A549 (cell line): ENCODE results near the gene UNC13B. TPM values are rescaled to one million over a fixed set of nuclear protein-coding genes. Genes with fewer than 3 reads are reported as not detected.

Experiments used
- ATAC-seq, 2 experiments: fragments of 200-7000 bp in 1 of 2; fragments of >200 bp in 1 of 2; cut with Nextera tagmentation in 1 of 2; cut with Tn5 transposase in 1 of 2; 3 replicates each; pipeline versions ENCODE4 v1.8.0 to v1.9.1; 2018 to 2020; ENCODE audit warnings: mild to moderate bottlenecking in 1 of 2, moderate library complexity in 1 of 2
- CTCF ChIA-PET: fragments of 300-600 bp; sonication (Branson Sonifier 250); formaldehyde crosslinking; extraction: SDS; loops from one replicate; lab custom pipeline; 2021; ENCODE audit warnings: antibody characterized with exemption, inconsistent platforms; lab: Yijun Ruan, JAX
- POLR2A ChIA-PET: fragments of 350-600 bp; formaldehyde crosslinking; extraction: SDS; loops from one replicate; lab custom pipeline; 2021; ENCODE audit warnings: antibody characterized with exemption, inconsistent platforms; lab: Yijun Ruan, JAX
- DNase-seq, 2 experiments: peaks; one replicate each; pipeline versions ENCODE4 v3.0.0 to v3.0.0-alpha.2; 2011 to 2016; ENCODE audit warnings: low read depth in 1 of 2, low spot score in 1 of 2
- FAIRE-seq: peaks from 2 replicates; lab custom pipeline; 2011; peaks lifted over from hg19 to GRCh38; lab: Jason Lieb, UNC
- H3K27ac ChIP-seq, 2 experiments: fragments of >200 bp; sonication (Bioruptor Twin); formaldehyde crosslinking; 3 replicates each; pipeline ENCODE4 v1.5.1; 2016 to 2017
- H3K4me1 ChIP-seq: fragments of >200 bp; sonication (Bioruptor Twin); formaldehyde crosslinking; 3 replicates; pipeline ENCODE4 v1.6.1; 2016
- H3K4me2 ChIP-seq: fragments of >200 bp; sonication (Bioruptor Twin); formaldehyde crosslinking; 3 replicates; pipeline ENCODE4 v1.6.1; 2016
- H3K4me3 ChIP-seq: fragments of >200 bp; sonication (Bioruptor Twin); formaldehyde crosslinking; 3 replicates; pipeline ENCODE4 v1.5.1; 2016
- H3K9me3 ChIP-seq: fragments of >200 bp; sonication (Bioruptor Twin); formaldehyde crosslinking; 3 replicates; pipeline ENCODE4 v1.6.1; 2016
- CEBPB ChIP-seq, 2 experiments: fragments of >200 bp in 1 of 2; sonication (Bioruptor Twin) in 1 of 2; formaldehyde crosslinking in 1 of 2; IDR thresholded peaks; 2 replicates each; pipeline ENCODE4 v1.6.1; 2012 to 2016
- ESRRA ChIP-seq: fragments of 150-350 bp; IDR thresholded peaks from 2 replicates; pipeline ENCODE4 v1.6.1; 2014; ENCODE audit warnings: mild to moderate bottlenecking, low read length, borderline replicate concordance
- FOSB ChIP-seq: fragments of 250-450 bp; sonication (Bioruptor Pico); IDR thresholded peaks from 2 replicates; pipeline ENCODE4 v1.5.0; 2020; ENCODE audit warnings: mild to moderate bottlenecking, moderate library complexity
- GATA3 ChIP-seq: IDR thresholded peaks from 2 replicates; pipeline ENCODE4 v1.6.1; 2012; ENCODE audit warnings: borderline replicate concordance
- HOXA7 ChIP-seq: fragments of 250-450 bp; sonication (Bioruptor Pico); IDR thresholded peaks from 2 replicates; pipeline ENCODE4 v1.5.0; 2020; ENCODE audit warnings: mild to moderate bottlenecking, moderate library complexity
- HOXB13 ChIP-seq: fragments of 250-450 bp; sonication (Bioruptor Pico); IDR thresholded peaks from 2 replicates; pipeline ENCODE4 v1.5.0; 2020; ENCODE audit warnings: low read depth, mild to moderate bottlenecking, moderate library complexity
- JUN ChIP-seq, 2 experiments: fragments of >200 bp; sonication (Bioruptor Twin); formaldehyde crosslinking; IDR thresholded peaks; 2 replicates in 1 of 2; 3 replicates in 1 of 2; pipeline ENCODE4 v1.6.1; 2016 to 2017
- MAFK ChIP-seq: fragments of 450-650 bp; IDR thresholded peaks from 2 replicates; pipeline ENCODE4 v1.6.1; 2014; ENCODE audit not compliant: partially characterized antibody
- MAZ ChIP-seq: fragments of 150-350 bp; IDR thresholded peaks from 2 replicates; pipeline ENCODE4 v1.6.1; 2014; ENCODE audit warnings: antibody characterized with exemption, low read depth, low read length, borderline replicate concordance
- POLR2A ChIP-seq: IDR thresholded peaks from 2 replicates; pipeline ENCODE4 v1.6.1; 2012; ENCODE audit warnings: mild to moderate bottlenecking, low read length
- TP53 ChIP-seq: fragments of 250-450 bp; sonication (Bioruptor Pico); IDR thresholded peaks from 2 replicates; pipeline ENCODE4 v1.5.0; 2021; ENCODE audit warnings: mild to moderate bottlenecking, moderate library complexity
- ZSCAN20 ChIP-seq: fragments of 250-450 bp; sonication (Bioruptor Pico); IDR thresholded peaks from 2 replicates; pipeline ENCODE4 v1.8.0; 2022; ENCODE audit warnings: mild to moderate bottlenecking, moderate library complexity
- WGBS: methylation state at CpG from one replicate; pipeline ENCODE4 v1.1.6; 2017; ENCODE audit errors: missing lambda C conversion rate; 5-methylcytosine and 5-hydroxymethylcytosine counted together
- polyA plus RNA-seq, 4 experiments: library from polyadenylated mRNA; depleted of rRNA in 3 of 4; stranded (reverse); fragments of >200 nt; fragmentation: RNase III in 1 of 4; extraction: RNeasy Plus Mini Kit Qiagen cat#74134 plus additional on column Dnase treatment in 1 of 4; gene quantifications; 2 replicates in 3 of 4; 3 replicates in 1 of 4; pipeline ENCODE4 v1.2.3, GENCODE V29; 2011 to 2017
- TF ChIP-seq, protein P1 (sequence below): fragments of >200 bp; sonication (Bioruptor Twin); formaldehyde crosslinking; IDR thresholded peaks from 3 replicates; pipeline ENCODE4 v1.5.1; 2016
- TF ChIP-seq, protein P2 (sequence below): fragments of 200-600 bp; sonication (generic); IDR thresholded peaks from 2 replicates; pipeline ENCODE4 v1.6.1; 2016; ENCODE audit warnings: antibody characterized with exemption, mild to moderate bottlenecking, moderate library complexity
- TF ChIP-seq, protein P3 (sequence below): fragments of >200 bp; sonication (Bioruptor Twin); formaldehyde crosslinking; IDR thresholded peaks from 3 replicates; pipeline ENCODE4 v1.6.1; 2016
- TF ChIP-seq, protein P4 (sequence below): IDR thresholded peaks from 2 replicates; pipeline ENCODE4 v1.6.1; 2012; ENCODE audit warnings: low read depth, borderline replicate concordance
- TF ChIP-seq, protein P5 (sequence below): IDR thresholded peaks from 2 replicates; pipeline ENCODE4 v1.6.1; 2012
- TF ChIP-seq, protein P6 (sequence below): IDR thresholded peaks from 2 replicates; pipeline ENCODE4 v1.6.1; 2012

Gene UNC13B
- polyA plus RNA-seq, 2 of the 4 experiments (the other 2 are of a cell fraction) = 9.9 to 17.8 TPM

DNA sequence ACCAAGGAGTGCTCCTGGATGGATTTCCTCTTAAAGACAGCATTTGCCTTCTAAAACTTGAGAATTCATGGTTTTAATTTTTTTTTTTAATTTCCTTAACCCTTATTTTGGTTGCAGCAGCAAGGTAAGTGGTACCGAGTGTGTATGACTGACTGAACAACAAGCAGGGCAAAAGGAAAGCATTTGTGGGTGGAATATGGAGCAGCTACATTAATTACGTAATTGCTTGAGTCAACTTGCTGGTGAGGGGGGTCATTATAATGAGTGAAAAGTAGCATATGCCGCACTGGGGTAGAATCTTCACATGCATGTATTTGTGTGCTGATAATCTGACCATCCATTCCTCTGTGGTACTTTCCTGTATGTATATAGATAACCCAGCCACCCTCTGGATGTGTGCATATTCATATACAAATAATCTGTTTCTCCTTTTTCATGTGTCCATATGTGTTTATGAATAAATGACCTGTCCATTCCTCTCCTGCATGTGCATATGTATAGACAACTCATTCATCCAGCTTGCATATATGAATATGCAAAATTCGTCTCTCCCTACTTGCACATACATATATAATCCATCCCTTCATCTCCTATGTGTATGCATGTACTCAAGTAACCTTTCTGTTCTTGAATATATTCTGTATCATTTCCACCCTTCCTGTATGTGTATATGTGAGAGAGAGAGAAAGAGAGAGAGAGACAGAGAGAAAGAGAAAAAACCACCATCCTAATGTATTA is 180.6 kb downstream of the UNC13B start:
- no peaks in the 10 kb centered on the region for H3K4me1 ChIP-seq
- ChIA-PET POLR2A (no interaction called here), CTCF (no interaction called here)
- H3K4me2 ChIP-seq = no peak overlapping the region
- FAIRE-seq (no peak), DNase-seq (no peak), ATAC-seq (no peak)
- TF ChIP-seq POLR2A = no peak
- TF ChIP-seq, protein P1, sequence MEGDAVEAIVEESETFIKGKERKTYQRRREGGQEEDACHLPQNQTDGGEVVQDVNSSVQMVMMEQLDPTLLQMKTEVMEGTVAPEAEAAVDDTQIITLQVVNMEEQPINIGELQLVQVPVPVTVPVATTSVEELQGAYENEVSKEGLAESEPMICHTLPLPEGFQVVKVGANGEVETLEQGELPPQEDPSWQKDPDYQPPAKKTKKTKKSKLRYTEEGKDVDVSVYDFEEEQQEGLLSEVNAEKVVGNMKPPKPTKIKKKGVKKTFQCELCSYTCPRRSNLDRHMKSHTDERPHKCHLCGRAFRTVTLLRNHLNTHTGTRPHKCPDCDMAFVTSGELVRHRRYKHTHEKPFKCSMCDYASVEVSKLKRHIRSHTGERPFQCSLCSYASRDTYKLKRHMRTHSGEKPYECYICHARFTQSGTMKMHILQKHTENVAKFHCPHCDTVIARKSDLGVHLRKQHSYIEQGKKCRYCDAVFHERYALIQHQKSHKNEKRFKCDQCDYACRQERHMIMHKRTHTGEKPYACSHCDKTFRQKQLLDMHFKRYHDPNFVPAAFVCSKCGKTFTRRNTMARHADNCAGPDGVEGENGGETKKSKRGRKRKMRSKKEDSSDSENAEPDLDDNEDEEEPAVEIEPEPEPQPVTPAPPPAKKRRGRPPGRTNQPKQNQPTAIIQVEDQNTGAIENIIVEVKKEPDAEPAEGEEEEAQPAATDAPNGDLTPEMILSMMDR = no peak
- TF ChIP-seq FOSB (CRISPR knock-in tag) = no peak
- TF ChIP-seq, protein P2, sequence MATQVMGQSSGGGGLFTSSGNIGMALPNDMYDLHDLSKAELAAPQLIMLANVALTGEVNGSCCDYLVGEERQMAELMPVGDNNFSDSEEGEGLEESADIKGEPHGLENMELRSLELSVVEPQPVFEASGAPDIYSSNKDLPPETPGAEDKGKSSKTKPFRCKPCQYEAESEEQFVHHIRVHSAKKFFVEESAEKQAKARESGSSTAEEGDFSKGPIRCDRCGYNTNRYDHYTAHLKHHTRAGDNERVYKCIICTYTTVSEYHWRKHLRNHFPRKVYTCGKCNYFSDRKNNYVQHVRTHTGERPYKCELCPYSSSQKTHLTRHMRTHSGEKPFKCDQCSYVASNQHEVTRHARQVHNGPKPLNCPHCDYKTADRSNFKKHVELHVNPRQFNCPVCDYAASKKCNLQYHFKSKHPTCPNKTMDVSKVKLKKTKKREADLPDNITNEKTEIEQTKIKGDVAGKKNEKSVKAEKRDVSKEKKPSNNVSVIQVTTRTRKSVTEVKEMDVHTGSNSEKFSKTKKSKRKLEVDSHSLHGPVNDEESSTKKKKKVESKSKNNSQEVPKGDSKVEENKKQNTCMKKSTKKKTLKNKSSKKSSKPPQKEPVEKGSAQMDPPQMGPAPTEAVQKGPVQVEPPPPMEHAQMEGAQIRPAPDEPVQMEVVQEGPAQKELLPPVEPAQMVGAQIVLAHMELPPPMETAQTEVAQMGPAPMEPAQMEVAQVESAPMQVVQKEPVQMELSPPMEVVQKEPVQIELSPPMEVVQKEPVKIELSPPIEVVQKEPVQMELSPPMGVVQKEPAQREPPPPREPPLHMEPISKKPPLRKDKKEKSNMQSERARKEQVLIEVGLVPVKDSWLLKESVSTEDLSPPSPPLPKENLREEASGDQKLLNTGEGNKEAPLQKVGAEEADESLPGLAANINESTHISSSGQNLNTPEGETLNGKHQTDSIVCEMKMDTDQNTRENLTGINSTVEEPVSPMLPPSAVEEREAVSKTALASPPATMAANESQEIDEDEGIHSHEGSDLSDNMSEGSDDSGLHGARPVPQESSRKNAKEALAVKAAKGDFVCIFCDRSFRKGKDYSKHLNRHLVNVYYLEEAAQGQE = no peak
- no peak for TF ChIP-seq TP53 (CRISPR knock-in tag)
- TF ChIP-seq, protein P3, sequence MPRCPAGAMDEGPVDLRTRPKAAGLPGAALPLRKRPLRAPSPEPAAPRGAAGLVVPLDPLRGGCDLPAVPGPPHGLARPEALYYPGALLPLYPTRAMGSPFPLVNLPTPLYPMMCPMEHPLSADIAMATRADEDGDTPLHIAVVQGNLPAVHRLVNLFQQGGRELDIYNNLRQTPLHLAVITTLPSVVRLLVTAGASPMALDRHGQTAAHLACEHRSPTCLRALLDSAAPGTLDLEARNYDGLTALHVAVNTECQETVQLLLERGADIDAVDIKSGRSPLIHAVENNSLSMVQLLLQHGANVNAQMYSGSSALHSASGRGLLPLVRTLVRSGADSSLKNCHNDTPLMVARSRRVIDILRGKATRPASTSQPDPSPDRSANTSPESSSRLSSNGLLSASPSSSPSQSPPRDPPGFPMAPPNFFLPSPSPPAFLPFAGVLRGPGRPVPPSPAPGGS = no peak
- TF ChIP-seq ESRRA = no peak
- TF ChIP-seq CEBPB (IDR thresholded peaks at IDR 0.05) = no peak
- TF ChIP-seq, protein P4, sequence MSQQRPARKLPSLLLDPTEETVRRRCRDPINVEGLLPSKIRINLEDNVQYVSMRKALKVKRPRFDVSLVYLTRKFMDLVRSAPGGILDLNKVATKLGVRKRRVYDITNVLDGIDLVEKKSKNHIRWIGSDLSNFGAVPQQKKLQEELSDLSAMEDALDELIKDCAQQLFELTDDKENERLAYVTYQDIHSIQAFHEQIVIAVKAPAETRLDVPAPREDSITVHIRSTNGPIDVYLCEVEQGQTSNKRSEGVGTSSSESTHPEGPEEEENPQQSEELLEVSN = no peak
- TF ChIP-seq, protein P5, sequence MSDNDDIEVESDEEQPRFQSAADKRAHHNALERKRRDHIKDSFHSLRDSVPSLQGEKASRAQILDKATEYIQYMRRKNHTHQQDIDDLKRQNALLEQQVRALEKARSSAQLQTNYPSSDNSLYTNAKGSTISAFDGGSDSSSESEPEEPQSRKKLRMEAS = no peak
- no peak for TF ChIP-seq HOXA7 (CRISPR knock-in tag)
- no peak for TF ChIP-seq GATA3
- no peak for TF ChIP-seq MAZ
- TF ChIP-seq JUN (IDR thresholded peaks at IDR 0.05) = no peak
- TF ChIP-seq, protein P6, sequence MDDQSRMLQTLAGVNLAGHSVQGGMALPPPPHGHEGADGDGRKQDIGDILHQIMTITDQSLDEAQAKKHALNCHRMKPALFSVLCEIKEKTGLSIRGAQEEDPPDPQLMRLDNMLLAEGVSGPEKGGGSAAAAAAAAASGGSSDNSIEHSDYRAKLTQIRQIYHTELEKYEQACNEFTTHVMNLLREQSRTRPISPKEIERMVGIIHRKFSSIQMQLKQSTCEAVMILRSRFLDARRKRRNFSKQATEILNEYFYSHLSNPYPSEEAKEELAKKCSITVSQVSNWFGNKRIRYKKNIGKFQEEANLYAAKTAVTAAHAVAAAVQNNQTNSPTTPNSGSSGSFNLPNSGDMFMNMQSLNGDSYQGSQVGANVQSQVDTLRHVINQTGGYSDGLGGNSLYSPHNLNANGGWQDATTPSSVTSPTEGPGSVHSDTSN = no peak
- TF ChIP-seq MAFK = no peak
- TF ChIP-seq ZSCAN20 (CRISPR knock-in tag) = no peak
- no peak for TF ChIP-seq HOXB13
- 77% methylated on average over 4 of the region's 4 CpGs for WGBS
- no peaks in the 10 kb centered on the region for H3K9me3 ChIP-seq
- H3K27ac ChIP-seq = no peak overlapping the region
- no peak overlapping the region for H3K4me3 ChIP-seq
